Mucosa of descending colon (tissue), 3 donors: ENCODE data around the gene DRC7. TPM values are rescaled to one million over a fixed set of nuclear protein-coding genes. Genes with fewer than 3 reads are reported as not detected.

ENCODE experiments used
- ATAC-seq: fragments of 200-7000 bp; cut with Tn5 transposase; one replicate; pipeline ENCODE4 v1.9.1; 2020; ENCODE audit warnings: mild to moderate bottlenecking, moderate library complexity
- DNase-seq, 3 donors: peaks; one replicate each; pipeline ENCODE4 v3.0.0-alpha.2; 2020
- H3K36me3 ChIP-seq: fragments of 200-600 bp; one replicate; pipeline ENCODE4 v1.8.0; 2021; ENCODE audit warnings: low read depth, mild to moderate bottlenecking
- H3K4me1 ChIP-seq: fragments of 200-600 bp; one replicate; pipeline ENCODE4 v1.8.0; 2021; ENCODE audit warnings: low read depth, mild to moderate bottlenecking
- H3K4me3 ChIP-seq: fragments of 200-600 bp; one replicate; pipeline ENCODE4 v1.8.0; 2021; ENCODE audit warnings: mild to moderate bottlenecking
- H3K9me3 ChIP-seq: fragments of 200-600 bp; one replicate; pipeline ENCODE4 v1.8.0; 2021; ENCODE audit warnings: mild to moderate bottlenecking
- CTCF ChIP-seq: fragments of 200-600 bp; IDR thresholded peaks from one replicate; pipeline ENCODE4 v1.8.0; 2022; ENCODE audit warnings: antibody characterized with exemption, mild to moderate bottlenecking
- intact Hi-C, 2 donors: fragments of 100-400 bp; cut with DNase I in 1 of 2; cut with micrococcal nuclease in 1 of 2; formaldehyde crosslinking; loops; one replicate each; pipeline versions ENCODE4 v1.11.0 to v1.11.1; 2022; cut with DNase I, micrococcal nuclease
- total RNA-seq, 3 donors: library from RNA; stranded (reverse); fragmentation: NEBNext Ultra II Directional in 2 of 3; extraction: Animal tissue kit (Norgen Biotek cat#: 25700) in 2 of 3; gene quantifications; one replicate each; pipeline versions ENCODE4 v1.2.1 to v1.2.4, GENCODE V29; 2021 to 2023
- donor health status: DM: no; HTN: no; CAD: no; lungs with moderate emphysema.
- donor health status: DM: no; HTN: no; CAD: no.
- donor health status: DM: no; HTN: yes; CAD: no.

DRC7 gene
- total RNA-seq, 3 donors from 2014 or later, result not detected

- TF ChIP-seq CTCF, result no peak
- no peak for ATAC-seq
- no peak overlapping the region for H3K4me3 ChIP-seq
These were observed 11.6 kb upstream of the DRC7 start for GRCh38 chr16:57682809-57683635.

GRCh38 chr16:57683636-57684545 is 10.7 kb upstream of the DRC7 start:
- H3K9me3 ChIP-seq, result no peaks in the 10 kb centered on the region
- ATAC-seq, result no peak
- TF ChIP-seq CTCF, result no peak
- no peak overlapping the region for H3K4me3 ChIP-seq
- no peaks in the 10 kb centered on the region for H3K36me3 ChIP-seq
- intact Hi-C loops, result no loop called here
- DNase-seq, result no peak
- H3K4me1 ChIP-seq, result no peaks in the 10 kb centered on the region

More at GRCh38 chr16:57682809-57683635, 11.6 kb upstream of the DRC7 start:
- intact Hi-C loops, result no loop called here
- H3K9me3 ChIP-seq, result no peaks in the 10 kb centered on the region
- H3K36me3 ChIP-seq, result no peaks in the 10 kb centered on the region
- no peak for DNase-seq
- H3K4me1 ChIP-seq, result no peaks in the 10 kb centered on the region

GRCh38 chr16:57684626-57685358 is 9.8 kb upstream of the DRC7 start:
- Histone ChIP-seq H3K36me3 (no peaks in the 10 kb centered on the region), H3K4me3 (no peak overlapping the region), H3K9me3 (no peaks in the 10 kb centered on the region), H3K4me1 (no peaks in the 10 kb centered on the region)
- TF ChIP-seq CTCF, result no peak
- DNase-seq, result no peak
- intact Hi-C loops, result no loop called here
- no peak for ATAC-seq

GRCh38 chr16:57685633-57686032 is 9.0 kb upstream of the DRC7 start:
- Histone ChIP-seq H3K9me3 (no peaks in the 10 kb centered on the region), H3K4me3 (no peak overlapping the region), H3K4me1 (no peaks in the 10 kb centered on the region), H3K36me3 (no peaks in the 10 kb centered on the region)
- intact Hi-C loops, result no loop called here
- ATAC-seq (no peak), DNase-seq (no peak)
- no peak for TF ChIP-seq CTCF

GRCh38 chr16:57686577-57686976 is 8.0 kb upstream of the DRC7 start:
- H3K36me3 ChIP-seq, result no peaks in the 10 kb centered on the region
- no peaks in the 10 kb centered on the region for H3K9me3 ChIP-seq
- no peaks in the 10 kb centered on the region for H3K4me1 ChIP-seq
- DNase-seq (no peak), ATAC-seq (no peak)
- no peak for TF ChIP-seq CTCF
- intact Hi-C loops, result no loop called here
- no peak overlapping the region for H3K4me3 ChIP-seq
